Heart right ventricle (tissue), 16 donors: Measurements from ENCODE around the gene SLMAP. TPM values are rescaled to one million over a fixed set of nuclear protein-coding genes. Genes with fewer than 3 reads are reported as not detected.

Experiments
- ATAC-seq, 8 donors: fragments of 200-7000 bp; cut with Tn5 transposase; one replicate each; pipeline ENCODE4 v1.9.1; 2020; ENCODE audit warnings: mild to moderate bottlenecking in 8 of 8, moderate library complexity in 8 of 8, moderate number of reproducible peaks in 1 of 8
- DNase-seq, 2 donors: peaks; one replicate each; pipeline ENCODE4 v3.0.0-alpha.2; 2020
- H3K27ac ChIP-seq, 10 donors: fragments of 200-600 bp; sonication (generic) in 2 of 10; one replicate each; pipeline versions ENCODE4 v1.5.0 to v1.8.0; 2020 to 2022; ENCODE audit warnings: mild to moderate bottlenecking in 3 of 10
- H3K27me3 ChIP-seq, 7 donors: fragments of 200-600 bp; one replicate each; pipeline ENCODE4 v1.8.0; 2021 to 2022; ENCODE audit warnings: mild to moderate bottlenecking in 2 of 7
- H3K36me3 ChIP-seq, 9 donors: fragments of 200-600 bp; sonication (generic) in 1 of 9; one replicate each; pipeline versions ENCODE4 v1.5.0 to v1.8.0; 2020 to 2022; ENCODE audit warnings: mild to moderate bottlenecking in 2 of 9
- H3K4me1 ChIP-seq, 9 donors: fragments of 200-600 bp; sonication (generic) in 1 of 9; one replicate each; pipeline versions ENCODE4 v1.5.0 to v1.8.0; 2020 to 2022; ENCODE audit warnings: mild to moderate bottlenecking in 4 of 9
- H3K4me3 ChIP-seq, 10 donors: fragments of 200-600 bp; sonication (generic) in 2 of 10; one replicate each; pipeline versions ENCODE4 v1.5.0 to v1.8.0; 2020 to 2022; ENCODE audit warnings: mild to moderate bottlenecking in 7 of 10, moderate library complexity in 2 of 10
- H3K9me3 ChIP-seq, 11 donors: fragments of 200-600 bp in 10 of 11; sonication (generic) in 2 of 11; one replicate each; pipeline versions ENCODE4 v1.5.0 to v1.8.0; 2013 to 2022; ENCODE audit warnings: mild to moderate bottlenecking in 2 of 11, control low read depth in 1 of 11, moderate library complexity in 1 of 11
- CTCF ChIP-seq, 9 donors: fragments of 200-600 bp; sonication (generic) in 2 of 9; IDR thresholded peaks; one replicate each; pipeline versions ENCODE4 v1.5.0 to v1.8.0; 2021 to 2022; ENCODE audit warnings: antibody characterized with exemption in 9 of 9, mild to moderate bottlenecking in 5 of 9, moderate library complexity in 1 of 9
- WGBS, 2 donors: extraction: QIAGEN DNeasy Blood & Tissue Kit; methylation state at CpG; one replicate each; pipeline ENCODE4 v1.1.7; 2013; ENCODE audit warnings: inconsistent platforms in 1 of 2; 5-methylcytosine and 5-hydroxymethylcytosine counted together
- intact Hi-C, 10 donors: fragments of 100-400 bp; cut with DNase I; formaldehyde crosslinking; loops; one replicate each; pipeline versions ENCODE4 v1.11.1 to v1.14.2; 2022
- polyA plus RNA-seq, 2 donors: library from polyadenylated mRNA; stranded (reverse); fragments of 200-250 nt; gene quantifications; one replicate each; pipeline ENCODE4 v1.2.3, GENCODE V29; 2013
- total RNA-seq, 10 donors: library from RNA; stranded (reverse); fragmentation: NEBNext Ultra II Directional in 3 of 10; extraction: Animal tissue kit (Norgen Biotek cat#: 25700) in 3 of 10; gene quantifications; one replicate each; pipeline versions ENCODE4 v1.2.1 to v1.2.4, GENCODE V29; 2021 to 2023
- donor health status: Arrhythmogenic right ventricular cardiomyopathy.
- donor health status: ischemic (EF 13 %, LVEDD 7.1; RV severe dilation, severe dysfunction).
- donor health status: healthy with polysubstance abuse.
- donor health status: DM: no; HTN: yes; CAD: no.
- donor health status: DM: no; HTN: no; CAD: no.
- donor health status: ischemic (EF 25% LVEDD 6.9; RV normal size, moderate dysfunction).
- donor health status: ischemic (EF 25% LVEDD 5.7; RV mildly dilated, moderate dysfunction).
- donor health status: healthy.
- donor health status: DM: yes; HTN: yes; CAD: no.
- donor health status: Ischemic cardiomyopathy.
- donor health status: ischemic (EF 35%, LVEDD 5.7; RV mildly dilated, moderate dysfunction).
- donor health status: nonischemic (EF 11% LVEDD 7.7; RV severe dilation, severe dysfunction).
- donor health status: DM: yes; HTN: yes; CAD: no.
- donor health status: PGD.
- donor health status: ischemic (EF 29% LVEDD 5.4; RV normal size, mild dysfunction).
- donor health status: nonischemic (EF 23%, LVEDD 6.1; RV moderate dilation, normal function).

Gene SLMAP
- total and polyA plus RNA-seq, 12 donors = 65.8 to 724 (median 341) TPM

- peak in 5 of 9 donors; percentile 26 to 41 (median 36) for TF ChIP-seq CTCF (IDR thresholded peaks at IDR 0.05)
- Histone ChIP-seq H3K27ac (peak overlapping the region in 9 of 10 donors; percentile 20 to 97 (median 93)), H3K36me3 (no peaks in the 10 kb centered on the region), H3K4me3 (no peak overlapping the region), H3K9me3 (no peaks in the 10 kb centered on the region), H3K27me3 (no peaks in the 10 kb centered on the region), H3K4me1 (peaks cover 3 to 54% (median 40%) of the 10 kb centered on the region in 9 donors)
- WGBS, 2 donors = 80 to 82% methylated on average over 7 of the region's 7 CpGs
- DNase-seq = peak in 1 of 2 donors; percentile 43
- peak in 3 of 8 donors; percentile 34 to 43 (median 36) for ATAC-seq
- intact Hi-C loops = loop anchor here in 3 of 10 donors (5.0 to 10.0 kb wide), 4 partner anchors 55 to 217 kb away; partner anchors contain the start of gene FLNB (in 2 of the 3)
Observed at GRCh38 chr3:57949785-57950615, 193.9 kb downstream of the SLMAP start.

- 11% methylated on average over 8 of the region's 8 CpGs for WGBS, 2 donors
- Histone ChIP-seq H3K9me3 (no peaks in the 10 kb centered on the region), H3K36me3 (no peaks in the 10 kb centered on the region), H3K4me3 (no peak overlapping the region), H3K4me1 (peaks cover 3 to 51% (median 42%) of the 10 kb centered on the region in 9 donors), H3K27ac (peak overlapping the region; percentile 79 to 97 (median 93)), H3K27me3 (no peaks in the 10 kb centered on the region)
- no peak for TF ChIP-seq CTCF (IDR thresholded peaks at IDR 0.05)
- intact Hi-C loops = loop anchor here in 3 of 10 donors (5.0 to 10.0 kb wide), 3 partner anchors 54 to 216 kb away; partner anchors contain the start of gene FLNB (in 2 of the 3)
- DNase-seq = peak; percentile 64 to 85
- ATAC-seq = peak; percentile 90 to 96 (median 95)
Observed at GRCh38 chr3:57951066-57951882, 195.2 kb downstream of the SLMAP start.

GRCh38 chr3:57952208-57952631, 196.1 kb downstream of the SLMAP start:
- intact Hi-C loops = loop anchor here in 3 of 10 donors (5.0 to 10.0 kb wide), 3 partner anchors 53 to 215 kb away; partner anchors contain the start of gene FLNB (in 2 of the 3)
- peak; percentile 75 to 93 (median 88) for ATAC-seq
- WGBS, 2 donors = 19 to 32% methylated on average over 4 of the region's 4 CpGs
- H3K4me1 ChIP-seq = peaks cover 3 to 61% (median 49%) of the 10 kb centered on the region in 9 donors
- no peak overlapping the region for H3K4me3 ChIP-seq
- no peaks in the 10 kb centered on the region for H3K36me3 ChIP-seq
- no peaks in the 10 kb centered on the region for H3K27me3 ChIP-seq
- no peak for TF ChIP-seq CTCF (IDR thresholded peaks at IDR 0.05)
- no peaks in the 10 kb centered on the region for H3K9me3 ChIP-seq
- DNase-seq = peak; percentile 47 to 85
- peak overlapping the region; percentile 79 to 97 (median 93) for H3K27ac ChIP-seq

GRCh38 chr3:57952651-57953050, 196.5 kb downstream of the SLMAP start:
- Histone ChIP-seq H3K4me3 (no peak overlapping the region), H3K4me1 (peaks cover 3 to 63% (median 49%) of the 10 kb centered on the region in 9 donors), H3K27ac (peak overlapping the region; percentile 11 to 97 (median 93)), H3K36me3 (no peaks in the 10 kb centered on the region), H3K9me3 (no peaks in the 10 kb centered on the region), H3K27me3 (no peaks in the 10 kb centered on the region)
- no peak for TF ChIP-seq CTCF (IDR thresholded peaks at IDR 0.05)
- no peak for ATAC-seq
- intact Hi-C loops = loop anchor here in 3 of 10 donors (5.0 to 10.0 kb wide), 3 partner anchors 52 to 215 kb away; partner anchors contain the start of gene FLNB (in 2 of the 3)
- no peak for DNase-seq
- WGBS, 2 donors = 82 to 86% methylated on average over 5 of the region's 5 CpGs
